Esophagus squamous epithelium (tissue), 5 donors: ENCODE data around the gene CARD16. TPM values are rescaled to one million over a fixed set of nuclear protein-coding genes. Genes with fewer than 3 reads are reported as not detected.

Experiments
- DNase-seq: peaks from one replicate; lab custom pipeline; 2025; lab: John Stamatoyannopoulos, UW
- H3K27ac ChIP-seq, 4 donors: fragments of 200-600 bp; sonication (generic); one replicate each; pipeline ENCODE4 v1.5.1; 2016 to 2019; ENCODE audit warnings: mild to moderate bottlenecking in 1 of 4
- H3K27me3 ChIP-seq, 4 donors: fragments of 200-600 bp; sonication (generic); 1 replicate in 3 of 4; 2 replicates in 1 of 4; pipeline versions ENCODE4 v1.5.1 to v1.6.0; 2017 to 2021; ENCODE audit warnings: antibody characterized with exemption in 1 of 4
- H3K36me3 ChIP-seq, 3 donors: fragments of 200-600 bp; sonication (generic); one replicate each; pipeline ENCODE4 v1.5.1; 2016 to 2019
- H3K4me1 ChIP-seq, 3 donors: fragments of 200-600 bp; sonication (generic); one replicate each; pipeline ENCODE4 v1.5.1; 2017 to 2019
- H3K4me3 ChIP-seq, 4 donors: fragments of 200-600 bp; sonication (generic); 1 replicate in 3 of 4; 2 replicates in 1 of 4; pipeline ENCODE4 v1.5.1; 2016 to 2019; ENCODE audit warnings: mild to moderate bottlenecking in 2 of 4, moderate library complexity in 1 of 4
- H3K9me3 ChIP-seq, 3 donors: fragments of 200-600 bp; sonication (generic); one replicate each; pipeline ENCODE4 v1.5.1; 2016 to 2019
- CTCF ChIP-seq, 6 experiments: fragments of 450-650 bp in 4 of 6; fragments of 200-600 bp in 2 of 6; sonication (generic) in 2 of 6; IDR thresholded peaks; one replicate each; pipeline ENCODE4 v1.5.1; 2016 to 2019; ENCODE audit warnings: antibody characterized with exemption in 6 of 6, mild to moderate bottlenecking in 4 of 6, moderate library complexity in 4 of 6
- POLR2A ChIP-seq, 4 donors: fragments of 450-650 bp; IDR thresholded peaks; one replicate each; pipeline ENCODE4 v1.6.1; 2017; ENCODE audit warnings: antibody characterized with exemption in 4 of 4, mild to moderate bottlenecking in 4 of 4, moderate library complexity in 3 of 4
- WGBS, 2 donors: methylation state at CpG; one replicate each; pipeline ENCODE4 v1.1.5; 2018; 5-methylcytosine and 5-hydroxymethylcytosine counted together
- intact Hi-C: fragments of 100-400 bp; cut with DNase I; formaldehyde crosslinking; loops from one replicate; pipeline ENCODE4 v1.15.0; 2022
- total RNA-seq, 4 donors: library from RNA; depleted of rRNA; stranded (reverse); fragments of >200 nt; gene quantifications; one replicate each; pipeline ENCODE4 v1.1.0, GENCODE V29; 2016
- donor health status: DM: yes; HTN: yes; CAD: no.

CARD16 gene
- total RNA-seq, 4 donors from 2014 or later = 4.0 to 10.5 (median 8.4) TPM

- no peaks in the 10 kb centered on the region for H3K27me3 ChIP-seq
- 72% methylated on average over 2 of the region's 2 CpGs for WGBS, 2 donors
- peak overlapping the region in 1 of 4 donors; percentile 63 for H3K4me3 ChIP-seq
- TF ChIP-seq CTCF (IDR thresholded peaks at IDR 0.05) (no peak), POLR2A (IDR thresholded peaks at IDR 0.05) (no peak)
- DNase-seq = no peak
- H3K4me1 ChIP-seq = peaks cover 0 to 37% (median 13%) of the 10 kb centered on the region in 3 donors
- intact Hi-C loops = no loop called here
- H3K27ac ChIP-seq = no peak overlapping the region
- peaks cover 0 to 36% (median 12%) of the 10 kb centered on the region in 3 donors for H3K36me3 ChIP-seq
- no peaks in the 10 kb centered on the region for H3K9me3 ChIP-seq
Observed at GRCh38 chr11:105032495-105032894, 12.6 kb downstream of the CARD16 start.

DNA sequence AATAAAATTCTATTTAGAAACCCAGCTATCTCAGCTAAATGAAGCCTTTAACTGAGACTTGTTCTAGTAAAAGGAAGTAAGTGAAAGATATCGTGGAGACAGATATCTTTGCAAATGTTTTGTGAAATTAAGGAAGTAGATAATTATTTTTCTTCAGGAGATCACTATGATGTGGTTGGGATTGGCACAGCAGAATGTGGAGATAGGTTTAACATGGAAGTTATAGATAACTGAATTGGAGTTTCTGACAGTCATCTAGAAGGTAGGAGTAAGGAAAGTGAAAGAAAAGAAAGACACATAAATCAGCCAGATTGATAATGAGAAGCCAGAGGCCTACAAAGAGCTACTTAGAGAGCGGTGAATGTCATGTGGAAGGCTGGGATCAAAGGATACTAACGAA lies 17.5 kb downstream of the CARD16 start:
- Histone ChIP-seq H3K27ac (no peak overlapping the region), H3K27me3 (no peaks in the 10 kb centered on the region), H3K4me3 (no peak overlapping the region), H3K36me3 (peaks cover 0 to 63% (median 21%) of the 10 kb centered on the region in 3 donors), H3K9me3 (no peaks in the 10 kb centered on the region), H3K4me1 (peaks cover 0 to 11% (median 0%) of the 10 kb centered on the region in 3 donors)
- WGBS, 2 donors = 82 to 86% methylated on average over 3 of the region's 3 CpGs
- intact Hi-C loops = no loop called here
- TF ChIP-seq CTCF (IDR thresholded peaks at IDR 0.05) (no peak), POLR2A (IDR thresholded peaks at IDR 0.05) (no peak)
- no peak for DNase-seq

DNA sequence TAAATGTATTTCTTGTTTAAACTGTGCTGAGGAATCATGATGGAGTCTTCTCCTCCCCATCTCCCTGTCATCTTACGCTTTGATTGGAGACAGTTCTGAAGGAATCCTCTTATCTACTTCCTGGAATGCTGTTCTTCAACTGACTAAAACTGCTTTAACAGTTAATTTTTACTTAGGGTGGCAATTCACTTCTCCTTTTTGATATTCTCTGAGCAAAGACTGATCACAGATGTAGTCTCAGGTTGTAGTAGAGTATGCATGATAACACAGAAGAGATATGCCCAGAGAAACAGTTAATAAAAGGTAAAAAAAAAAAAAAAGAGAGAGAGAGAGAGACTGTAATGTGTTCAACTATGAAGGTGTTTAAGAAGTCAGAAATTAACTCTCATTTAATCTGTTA lies 20.7 kb downstream of the CARD16 start:
- Histone ChIP-seq H3K4me3 (no peak overlapping the region), H3K27ac (no peak overlapping the region), H3K4me1 (no peaks in the 10 kb centered on the region), H3K36me3 (peaks cover 0 to 44% (median 10%) of the 10 kb centered on the region in 3 donors), H3K27me3 (no peaks in the 10 kb centered on the region), H3K9me3 (no peaks in the 10 kb centered on the region)
- intact Hi-C loops = no loop called here
- no peak for TF ChIP-seq POLR2A (IDR thresholded peaks at IDR 0.05)
- TF ChIP-seq CTCF (IDR thresholded peaks at IDR 0.05) = no peak
- 68 to 72% methylated on average over 1 of the region's 1 CpG for WGBS, 2 donors
- DNase-seq = no peak

- Histone ChIP-seq H3K27ac (no peak within 1 kb of the TSS), H3K9me3 (no peaks in the 10 kb centered on the region), H3K4me1 (no peaks in the 10 kb centered on the region), H3K27me3 (no peaks in the 10 kb centered on the region), H3K36me3 (peaks cover 0 to 32% (median 9%) of the 10 kb centered on the region in 3 donors), H3K4me3 (no peak within 1 kb of the TSS)
- DNase-seq = no peak
- intact Hi-C loops = no loop called here
- TF ChIP-seq CTCF (IDR thresholded peaks at IDR 0.05) (no peak), POLR2A (IDR thresholded peaks at IDR 0.05) (no peak)
Observed at GRCh38 chr11:105023003-105023402, 22.1 kb downstream of the CARD16 start, which contains the start of gene CASP5. TSS of gene CASP5 (minus strand) at chr11:105023168. CDS start at chr11:105023136, 32 bp downstream.

GRCh38 chr11:105022527-105022926 lies 22.6 kb downstream of the CARD16 start:
- H3K36me3 ChIP-seq = peaks cover 0 to 27% (median 9%) of the 10 kb centered on the region in 3 donors
- no peak for DNase-seq
- no peak overlapping the region for H3K27ac ChIP-seq
- TF ChIP-seq CTCF (IDR thresholded peaks at IDR 0.05) (no peak), POLR2A (IDR thresholded peaks at IDR 0.05) (no peak)
- intact Hi-C loops = no loop called here
- no peaks in the 10 kb centered on the region for H3K4me1 ChIP-seq
- H3K9me3 ChIP-seq = no peaks in the 10 kb centered on the region
- WGBS, 2 donors = 35 to 63% methylated on average over 2 of the region's 2 CpGs
- H3K4me3 ChIP-seq = no peak overlapping the region
- H3K27me3 ChIP-seq = no peaks in the 10 kb centered on the region
